GM18508 (cell line): Measurements from ENCODE around the gene KLRC4.
"Not testable (repeated sequence)": the region's sequence is repeated elsewhere in the genome, so short reads cannot be mapped to it uniquely, and the experiment has no call there.

ENCODE experiments used
- ATAC-seq: cut with Tn5 transposase; IDR thresholded peaks from one replicate; pipeline ENCODE4 v1.9.1; 2021; ENCODE audit warnings: moderate number of reproducible peaks; ENCODE audit not compliant: insufficient read depth, unreplicated experiment

The KLRC4 gene, protein sequence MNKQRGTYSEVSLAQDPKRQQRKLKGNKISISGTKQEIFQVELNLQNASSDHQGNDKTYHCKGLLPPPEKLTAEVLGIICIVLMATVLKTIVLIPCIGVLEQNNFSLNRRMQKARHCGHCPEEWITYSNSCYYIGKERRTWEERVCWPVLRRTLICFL

GRCh38 chr12:10409392-10409791 lies at the start of gene KLRC4:
Gene KLRC4 (minus strand): TSS chr12:10409757. CDS start chr12:10409575, 182 bp downstream.
- ATAC-seq = no peak

GRCh38 chr12:10457760-10458159 lies 48.2 kb upstream of the KLRC4 start:
- no peak for ATAC-seq

DNA sequence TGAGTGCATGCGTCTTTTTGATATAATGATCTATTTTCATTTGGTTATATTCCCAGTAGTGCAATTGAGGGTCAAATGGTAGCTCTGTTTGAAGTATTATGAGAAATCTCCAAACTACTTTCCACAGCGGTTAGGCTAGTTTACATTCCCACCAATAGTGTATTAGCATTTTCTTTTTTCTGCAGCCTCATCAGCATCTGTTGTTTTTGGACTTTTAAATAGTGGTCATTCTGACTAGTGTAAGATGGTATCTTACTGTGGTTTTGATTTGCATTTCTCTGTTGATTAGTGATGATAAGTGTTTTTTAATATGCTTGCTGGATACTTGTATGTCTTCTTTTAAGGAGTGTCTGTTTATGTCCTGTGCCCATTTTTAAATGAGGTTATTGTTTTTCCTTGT lies 47.3 kb upstream of the KLRC4 start:
- ATAC-seq = no peak

DNA sequence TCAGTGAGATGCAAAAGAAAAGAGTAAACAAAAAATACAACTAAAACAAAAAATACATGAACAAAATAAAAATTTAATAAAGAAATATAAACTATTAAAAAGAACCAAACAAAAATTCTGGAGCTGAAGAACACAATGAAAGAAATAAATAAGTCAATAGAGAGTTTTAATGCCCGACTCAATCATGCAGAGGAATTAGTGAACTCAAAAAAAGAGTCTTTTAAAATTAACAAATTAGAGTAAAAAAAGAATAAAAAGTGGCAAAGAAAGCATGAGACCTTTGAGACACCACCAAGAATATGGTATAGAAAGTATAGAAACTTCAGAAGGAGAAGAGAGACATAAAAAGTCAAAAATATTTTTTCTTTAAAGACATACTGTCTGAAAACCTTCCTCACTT lies 46.2 kb upstream of the KLRC4 start:
- ATAC-seq = no peak

DNA sequence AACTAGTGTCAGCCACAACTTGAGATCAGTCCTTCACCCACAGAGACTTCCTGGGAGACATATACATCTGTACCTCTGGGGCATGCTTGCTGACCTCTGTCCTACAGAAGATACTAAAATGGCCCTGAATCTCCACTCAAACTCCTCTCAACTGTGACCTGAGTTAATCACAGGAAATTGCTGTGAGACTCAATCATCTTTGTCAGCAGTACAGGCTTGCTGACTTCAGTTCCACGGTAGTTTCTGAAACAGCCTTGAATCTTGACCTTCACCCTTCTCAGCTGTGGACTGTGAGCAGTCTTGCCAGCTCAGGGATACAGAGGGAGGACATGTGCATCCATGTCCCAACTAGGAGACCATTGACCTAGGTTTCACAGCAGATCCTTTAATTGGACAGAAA lies 45.0 kb upstream of the KLRC4 start:
- no peak for ATAC-seq

DNA sequence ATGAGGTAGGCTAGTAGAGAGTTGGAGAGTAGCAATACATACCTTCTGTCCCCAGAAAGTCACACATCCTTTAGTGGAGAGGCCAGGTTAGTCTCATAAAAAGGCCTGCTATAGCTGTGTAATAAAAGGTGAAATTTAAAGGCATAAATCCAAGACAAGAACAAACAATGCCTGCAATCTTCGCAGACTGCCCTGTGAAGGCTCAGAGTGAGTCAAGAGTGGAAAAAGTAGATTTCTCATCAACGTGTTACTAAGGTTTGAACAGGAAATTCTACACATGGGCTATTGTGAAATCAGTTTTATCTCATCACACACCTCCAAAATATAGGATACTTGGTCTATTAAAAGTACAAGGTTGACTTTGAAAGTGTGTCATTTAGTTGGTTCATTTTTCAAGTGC lies 43.6 kb upstream of the KLRC4 start, which contains the start of gene KLRC1:
Gene KLRC1, minus strand, starts transcription at position 222 of the 400 bp plus-strand sequence. CDS start 2,221 bp downstream, outside the sequence.
- no peak for ATAC-seq

DNA sequence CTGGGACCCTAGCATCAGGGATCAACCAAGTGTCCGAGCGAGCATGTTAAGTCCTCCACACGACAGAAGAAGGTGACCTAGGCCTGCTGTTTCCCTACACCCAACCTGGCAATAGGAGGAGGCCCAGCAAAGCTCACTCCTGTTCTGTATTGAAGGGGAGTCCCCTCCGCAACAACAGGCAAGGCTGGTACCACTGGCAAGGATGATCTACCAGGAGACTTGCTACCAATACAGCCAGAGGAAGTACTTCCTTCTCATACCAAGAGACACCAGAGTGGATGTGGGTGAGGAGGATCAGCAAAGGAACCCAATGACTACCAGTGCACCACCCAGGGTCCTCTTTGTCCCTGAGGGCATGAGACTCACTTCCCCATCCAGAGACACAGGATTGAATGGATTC lies 38.7 kb upstream of the KLRC4 start:
- no peak for ATAC-seq

DNA sequence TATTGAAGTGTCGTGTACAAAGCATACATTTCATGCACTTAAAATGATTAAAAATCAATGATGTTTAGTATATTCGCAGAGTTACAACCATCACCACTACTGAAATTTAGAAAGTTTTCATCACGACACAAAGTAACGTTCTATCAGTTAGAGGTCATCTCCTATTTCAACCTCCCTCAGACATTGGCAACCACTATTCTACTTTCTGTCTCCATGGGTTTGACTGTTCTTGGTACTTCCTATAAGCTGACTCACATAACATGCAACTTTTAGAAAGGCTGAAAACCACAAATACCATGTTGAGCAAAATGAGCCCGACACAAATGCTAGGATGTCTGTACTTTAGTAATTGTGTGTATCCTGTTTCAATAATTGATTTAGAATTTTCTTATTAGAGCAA lies 36.5 kb upstream of the KLRC4 start:
- ATAC-seq = not testable (repeated sequence)

- ATAC-seq = not testable (repeated sequence)
These were observed 31.6 kb upstream of the KLRC4 start for GRCh38 chr12:10441144-10441543.

DNA sequence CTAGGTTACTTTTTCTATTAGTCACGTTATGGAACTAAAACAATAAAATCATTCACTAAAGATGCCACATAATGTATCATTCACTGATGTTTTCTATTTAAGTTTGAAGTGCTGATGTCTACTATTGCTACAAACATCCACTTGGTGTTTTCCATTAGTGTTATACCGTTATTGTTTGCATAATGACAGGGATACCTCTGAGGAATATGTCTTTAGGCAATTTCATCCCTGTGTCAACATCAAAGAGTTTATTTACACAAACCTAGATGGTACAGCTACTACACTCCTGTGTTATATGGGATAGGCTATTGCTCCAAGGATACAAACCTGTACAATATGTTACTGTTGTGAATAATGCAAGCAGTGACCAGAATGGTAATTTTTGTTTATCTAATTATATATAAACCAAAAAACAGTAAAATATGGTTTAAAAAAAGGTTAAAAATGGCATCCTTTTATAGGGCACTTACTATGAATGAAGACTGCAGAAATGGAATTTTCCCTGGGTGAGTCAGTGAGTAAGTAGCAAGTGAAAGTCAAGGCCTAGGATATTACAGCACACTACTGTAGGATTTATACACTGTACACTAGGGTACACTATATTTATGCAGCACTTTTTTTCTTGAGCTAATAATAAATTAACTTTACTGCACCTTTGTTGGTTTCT lies 30.2 kb upstream of the KLRC4 start:
- ATAC-seq = not testable (repeated sequence)

DNA sequence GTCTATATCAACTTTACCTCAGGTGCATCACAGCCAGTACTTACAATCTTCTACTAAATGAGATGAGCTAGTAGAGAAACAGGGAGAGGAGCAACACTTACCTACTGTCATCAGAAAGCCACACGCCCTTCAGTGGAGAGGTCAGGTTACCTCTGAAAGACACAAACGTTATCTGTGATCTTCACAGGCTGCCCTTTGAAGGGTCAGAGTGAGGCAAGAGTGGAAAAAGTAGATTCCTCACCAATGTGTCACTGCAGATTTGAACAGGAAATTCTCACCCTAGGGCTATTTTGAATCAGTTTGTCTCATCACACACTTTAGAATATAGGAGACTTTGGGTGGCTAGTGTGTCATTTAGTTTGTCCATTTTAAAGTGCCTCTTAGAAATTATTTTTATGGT lies 28.0 kb upstream of the KLRC4 start:
- ATAC-seq = not testable (repeated sequence)

GRCh38 chr12:10435816-10436215 lies 26.3 kb upstream of the KLRC4 start, which contains the start of gene KLRC2:
Gene KLRC2 (minus strand): TSS chr12:10436010. CDS start chr12:10435986, 24 bp downstream.
- not testable (repeated sequence) for ATAC-seq

DNA sequence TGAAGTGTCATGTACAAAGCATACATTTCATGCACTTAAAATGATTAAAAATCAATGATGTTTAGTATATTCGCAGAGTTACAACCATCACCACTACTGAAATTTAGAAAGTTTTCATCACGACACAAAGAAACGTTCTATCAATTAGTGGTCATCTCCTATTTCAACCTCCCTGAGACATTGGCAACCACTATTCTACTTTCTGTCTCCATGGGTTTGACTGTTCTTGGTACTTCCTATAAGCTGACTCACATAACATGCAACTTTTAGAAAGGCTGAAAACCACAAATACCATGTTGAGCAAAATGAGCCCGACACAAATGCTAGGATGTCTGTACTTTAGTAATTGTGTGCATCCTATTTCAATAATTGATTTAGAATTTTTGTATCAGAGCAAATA lies 21.1 kb upstream of the KLRC4 start:
- not testable (repeated sequence) for ATAC-seq

GRCh38 chr12:10425938-10426337 lies 16.4 kb upstream of the KLRC4 start:
- not testable (repeated sequence) for ATAC-seq

DNA sequence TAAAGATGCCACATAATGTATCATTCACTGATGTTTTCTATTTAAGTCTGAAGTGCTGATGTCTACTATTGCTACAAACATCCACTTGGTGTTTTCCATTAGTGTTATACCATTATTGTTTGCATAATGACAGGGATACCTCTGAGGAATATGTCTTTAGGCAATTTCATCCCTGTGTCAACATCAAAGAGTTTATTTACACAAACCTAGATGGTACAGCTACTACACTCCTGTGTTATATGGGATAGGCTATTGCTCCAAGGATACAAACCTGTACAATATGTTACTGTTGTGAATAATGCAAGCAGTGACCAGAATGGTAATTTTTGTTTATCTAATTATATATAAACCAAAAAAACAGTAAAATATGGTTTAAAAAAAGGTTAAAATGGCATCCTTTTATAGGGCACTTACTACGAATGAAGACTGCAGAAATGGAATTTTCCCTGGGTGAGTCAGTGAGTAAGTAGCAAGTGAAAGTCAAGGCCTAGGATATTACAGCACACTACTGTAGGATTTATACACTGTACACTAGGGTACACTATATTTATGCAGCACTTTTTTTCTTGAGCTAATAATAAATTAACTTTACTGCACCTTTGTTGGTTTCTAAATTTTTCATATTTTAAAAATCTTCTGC lies 14.8 kb upstream of the KLRC4 start:
- not testable (repeated sequence) for ATAC-seq

- ATAC-seq = not testable (repeated sequence)
These were observed 12.6 kb upstream of the KLRC4 start for GRCh38 chr12:10422159-10422558.

DNA sequence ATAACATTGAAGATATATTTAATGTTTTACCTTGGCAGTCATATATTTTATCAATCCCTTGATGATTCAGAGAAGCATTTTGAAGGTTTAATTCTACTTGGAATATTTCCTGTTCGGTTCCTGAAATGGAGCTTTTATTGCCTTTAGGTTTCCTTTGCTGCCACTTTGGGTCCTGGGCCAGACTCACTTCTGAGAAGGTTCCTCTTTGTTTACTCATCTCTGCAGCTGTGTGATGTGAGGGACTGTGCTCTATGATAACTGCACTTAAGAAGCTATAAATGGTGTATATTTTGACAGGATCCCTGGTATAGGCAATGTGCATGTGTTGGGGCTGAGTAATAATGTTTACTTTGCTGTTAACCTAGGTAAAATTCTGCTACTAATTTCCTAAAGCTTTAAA lies 10.8 kb upstream of the KLRC4 start, which contains the start of gene KLRC3:
Gene KLRC3, minus strand, starts transcription at position 262 of the 400 bp plus-strand sequence. Its CDS starts 45 bp downstream, at position 217.
- not testable (repeated sequence) for ATAC-seq

DNA sequence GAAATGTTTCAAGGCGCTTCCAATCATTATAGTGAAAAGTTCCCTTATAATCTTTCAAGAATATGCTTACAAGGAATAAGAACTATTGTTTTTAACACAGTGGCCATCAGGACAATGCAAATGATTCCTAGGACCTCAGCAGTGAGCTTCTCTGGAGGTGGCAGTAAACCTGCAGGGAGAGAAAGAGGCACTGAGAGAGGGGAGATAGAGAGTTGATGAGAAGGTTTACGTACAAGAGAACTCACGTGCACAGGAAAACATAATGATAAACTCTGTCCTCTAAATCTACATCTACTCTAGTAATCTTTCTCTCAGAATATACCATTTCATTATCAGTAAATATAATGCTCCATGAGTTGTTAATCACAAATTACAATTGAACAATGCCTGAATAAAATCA lies 715 bp downstream of the KLRC4 start:
- ATAC-seq = no peak

GRCh38 chr12:10406725-10407124 lies 2.8 kb downstream of the KLRC4 start:
- ATAC-seq = no peak

DNA sequence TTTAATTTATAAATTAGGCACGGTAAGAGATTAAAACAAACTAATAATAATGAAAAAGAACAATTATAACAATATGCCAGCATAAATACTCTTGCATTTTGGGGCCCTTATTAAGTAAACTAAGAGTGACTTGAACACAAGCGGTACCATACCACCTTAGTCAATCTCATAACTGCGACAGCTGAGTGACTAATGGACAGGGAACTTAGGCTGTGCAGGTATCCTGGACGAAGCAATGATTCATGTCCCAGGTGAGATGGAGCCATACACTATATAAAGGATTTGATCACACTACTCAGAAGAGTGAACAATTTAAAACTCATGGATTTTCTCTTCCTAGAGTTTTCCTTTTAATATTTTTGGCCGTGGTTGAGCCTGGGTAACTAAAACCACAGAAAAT lies 4.3 kb downstream of the KLRC4 start:
- no peak for ATAC-seq

- no peak for ATAC-seq
These were observed 4.8 kb downstream of the KLRC4 start for GRCh38 chr12:10404798-10405197.
